OCI-LY1 (cell line): ENCODE results near the gene APLP2.

Source experiments
- H2AFZ ChIP-seq: fragments of 200-600 bp; sonication (generic), shearing (Covaris generic); 2 replicates; pipeline ENCODE4 v1.6.0; 2014; ENCODE audit warnings: antibody characterized with exemption, mild to moderate bottlenecking, low read length
- H3F3A ChIP-seq: fragments of 200-600 bp; sonication (generic), shearing (Covaris generic); 2 replicates; pipeline ENCODE4 v1.6.0; 2014; ENCODE audit warnings: mild to moderate bottlenecking, antibody characterized with exemption, low read length, moderate library complexity; ENCODE audit not compliant: insufficient read depth
- H3K27ac ChIP-seq: fragments of 200-600 bp; sonication (generic); 2 replicates; pipeline ENCODE4 v1.5.1; 2014; ENCODE audit warnings: low read length, mixed run types, mild to moderate bottlenecking, low read depth; ENCODE audit not compliant: poor library complexity, severe bottlenecking
- H3K27me3 ChIP-seq: fragments of 200-600 bp; sonication (generic); 2 replicates; pipeline ENCODE4 v1.6.0; 2014; ENCODE audit warnings: antibody characterized with exemption, mild to moderate bottlenecking, low read length, moderate library complexity; ENCODE audit not compliant: insufficient read depth
- H3K36me3 ChIP-seq: fragments of 200-600 bp; sonication (generic); 2 replicates; pipeline ENCODE4 v1.6.1; 2014; ENCODE audit warnings: mild to moderate bottlenecking, antibody characterized with exemption, low read length, moderate library complexity, mixed read lengths; ENCODE audit not compliant: insufficient read depth
- H3K4me1 ChIP-seq: fragments of 200-600 bp; sonication (generic); 2 replicates; pipeline ENCODE4 v1.5.1; 2014; ENCODE audit warnings: mild to moderate bottlenecking, low read length, moderate library complexity; ENCODE audit not compliant: insufficient read depth, severe bottlenecking
- H3K4me2 ChIP-seq: fragments of 200-600 bp; sonication (generic), shearing (Covaris generic); 2 replicates; pipeline ENCODE4 v1.6.1; 2014; ENCODE audit warnings: low read length
- H3K4me3 ChIP-seq: fragments of 200-600 bp; sonication (generic); 2 replicates; pipeline ENCODE4 v1.5.1; 2014; ENCODE audit warnings: low read length, low read depth, mild to moderate bottlenecking, mixed read lengths; ENCODE audit not compliant: poor library complexity, severe bottlenecking
- H3K79me2 ChIP-seq: fragments of 200-600 bp; shearing (Covaris generic); 2 replicates; pipeline ENCODE4 v1.6.1; 2016; ENCODE audit warnings: mixed run types, low read length, mixed read lengths; ENCODE audit not compliant: insufficient read depth
- H3K9ac ChIP-seq: fragments of 200-600 bp; sonication (generic), shearing (Covaris generic); 2 replicates; pipeline ENCODE4 v1.6.1; 2014; ENCODE audit warnings: mild to moderate bottlenecking, low read length, mixed read lengths
- H3K9me2 ChIP-seq: fragments of 200-600 bp; sonication (generic), shearing (Covaris generic); 2 replicates; pipeline ENCODE4 v1.6.1; 2014; ENCODE audit warnings: low read depth, mild to moderate bottlenecking, low read length, mixed read lengths
- H3K9me3 ChIP-seq: fragments of 200-600 bp; shearing (Covaris generic); 2 replicates; pipeline ENCODE4 v1.6.1; 2014; ENCODE audit warnings: low read length, mixed read lengths
- H4K20me1 ChIP-seq: fragments of 200-600 bp; sonication (generic), shearing (Covaris generic); 2 replicates; pipeline ENCODE4 v1.6.0; 2016; ENCODE audit warnings: mild to moderate bottlenecking, low read length; ENCODE audit not compliant: insufficient read depth
- CTCF ChIP-seq: fragments of 200-600 bp; sonication (generic), shearing (Covaris generic); IDR thresholded peaks from 2 replicates; pipeline ENCODE4 v1.5.1; 2017; ENCODE audit warnings: mild to moderate bottlenecking, antibody characterized with exemption, low read length, moderate library complexity, mixed read lengths
- EZH2 ChIP-seq: fragments of 200-600 bp; sonication (generic), shearing (Covaris generic); IDR thresholded peaks from 2 replicates; pipeline ENCODE4 v1.8.0; 2017; ENCODE audit warnings: borderline replicate concordance, mixed run types, mild to moderate bottlenecking, antibody characterized with exemption, low read length, moderate library complexity, mixed read lengths

The APLP2 gene

GRCh38 chr11:130187096-130187495 lies 117.4 kb downstream of the APLP2 start:
- peaks cover 59% of the 10 kb centered on the region for H3K79me2 ChIP-seq
- no peaks in the 10 kb centered on the region for H4K20me1 ChIP-seq
- TF ChIP-seq CTCF (no peak), EZH2 (no peak)
- no peak overlapping the region for H2AFZ ChIP-seq
- no peak overlapping the region; the same call in 1 of the 2 replicates for H3K9ac ChIP-seq
- H3F3A ChIP-seq: no peaks in the 10 kb centered on the region
- no peak overlapping the region for H3K4me3 ChIP-seq
- H3K9me3 ChIP-seq: no peaks in the 10 kb centered on the region
- H3K27me3 ChIP-seq: no peaks in the 10 kb centered on the region
- H3K4me2 ChIP-seq: peak overlapping the region; percentile 25; the same call in 1 of the 2 replicates
- H3K4me1 ChIP-seq: peaks cover 73% of the 10 kb centered on the region
- H3K27ac ChIP-seq: peak overlapping the region; percentile 89
- H3K9me2 ChIP-seq: no peaks in the 10 kb centered on the region
- peaks cover 63% of the 10 kb centered on the region for H3K36me3 ChIP-seq

DNA sequence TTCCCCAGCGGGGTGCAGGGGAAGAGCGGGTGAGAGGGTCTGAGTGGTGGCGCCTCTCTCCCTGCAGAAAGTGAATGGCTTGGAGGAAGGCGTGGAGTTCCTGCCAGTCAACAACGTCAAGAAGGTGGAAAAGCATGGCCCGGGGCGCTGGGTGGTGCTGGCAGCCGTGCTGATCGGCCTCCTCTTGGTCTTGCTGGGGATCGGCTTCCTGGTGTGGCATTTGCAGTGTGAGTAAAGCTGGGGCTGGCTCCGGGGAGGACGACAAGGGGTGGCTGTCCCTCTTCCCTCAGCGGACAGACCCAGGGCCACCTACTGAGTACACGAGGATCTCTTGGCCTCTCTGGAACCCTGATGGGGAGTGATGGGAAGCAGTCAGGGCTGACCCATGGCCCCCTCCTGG lies 118.4 kb downstream of the APLP2 start:
- H3K79me2 ChIP-seq: peaks cover 52% of the 10 kb centered on the region
- no peaks in the 10 kb centered on the region for H3F3A ChIP-seq
- peak overlapping the region; percentile 89 for H3K27ac ChIP-seq
- no peaks in the 10 kb centered on the region for H3K9me3 ChIP-seq
- H3K36me3 ChIP-seq: peaks cover 72% of the 10 kb centered on the region
- H3K4me1 ChIP-seq: peaks cover 64% of the 10 kb centered on the region
- H3K27me3 ChIP-seq: no peaks in the 10 kb centered on the region
- peak overlapping the region; percentile 48; the same call in 1 of the 2 replicates for H3K4me2 ChIP-seq
- H3K9me2 ChIP-seq: no peaks in the 10 kb centered on the region
- TF ChIP-seq EZH2 (no peak), CTCF (no peak)
- peak overlapping the region; percentile 53; the same call in 1 of the 2 replicates for H3K9ac ChIP-seq
- H4K20me1 ChIP-seq: no peaks in the 10 kb centered on the region
- H3K4me3 ChIP-seq: no peak overlapping the region
- H2AFZ ChIP-seq: no peak overlapping the region

- Histone ChIP-seq H3K27ac (peak overlapping the region; percentile 89), H3K4me3 (peak overlapping the region; percentile 26), H3K36me3 (peaks cover 74% of the 10 kb centered on the region), H3K79me2 (peaks cover 45% of the 10 kb centered on the region), H3K9ac (peak overlapping the region; percentile 53; the same call in 1 of the 2 replicates), H2AFZ (no peak overlapping the region), H3F3A (no peaks in the 10 kb centered on the region), H3K4me1 (peaks cover 57% of the 10 kb centered on the region), H3K4me2 (peak overlapping the region; percentile 48; the same call in 1 of the 2 replicates), H4K20me1 (no peaks in the 10 kb centered on the region), H3K27me3 (no peaks in the 10 kb centered on the region), H3K9me3 (no peaks in the 10 kb centered on the region), H3K9me2 (no peaks in the 10 kb centered on the region)
- no peak for TF ChIP-seq CTCF
- TF ChIP-seq EZH2: no peak
These were observed 119.1 kb downstream of the APLP2 start for GRCh38 chr11:130188585-130189347.
